22Rv1 (cell line): ENCODE results near the gene PCDH9.

Source experiments
- CTCF ChIP-seq: fragments of 450-650 bp; IDR thresholded peaks from 2 replicates; pipeline ENCODE4 v1.5.1; 2017; ENCODE audit warnings: mild to moderate bottlenecking
- ZFX ChIP-seq: fragments of 450-650 bp; IDR thresholded peaks from 2 replicates; pipeline ENCODE4 v1.6.1; 2017; ENCODE audit warnings: antibody characterized with exemption, borderline replicate concordance

- TF ChIP-seq CTCF (no peak), ZFX (no peak)
Measured at GRCh38 chr13:66948910-66949309, 281.2 kb downstream of the PCDH9 start.
